IMR-90 (cell line): ENCODE measurements around the gene TSACC. TPM values are rescaled to one million over a fixed set of nuclear protein-coding genes. Genes with fewer than 3 reads are reported as not detected.

Experiments
- ATAC-seq: fragments of 200-7000 bp; cut with Tn5 transposase; 2 replicates; pipeline ENCODE4 v1.9.1; 2020; ENCODE audit warnings: low read depth, mild to moderate bottlenecking, moderate library complexity
- BruUV-seq: library from RNA; stranded (reverse); fragments of 400-500 nt; replicated peaks from 2 replicates; lab custom pipeline; 2021; lab: Mats Ljungman, UMichigan
- CTCF ChIA-PET: fragments of 300-600 bp; formaldehyde crosslinking; extraction: SDS; loops from one replicate; lab custom pipeline; 2021; ENCODE audit warnings: antibody characterized with exemption; lab: Yijun Ruan, JAX
- POLR2A ChIA-PET: fragments of 300-600 bp; sonication (Branson Sonifier 250); formaldehyde crosslinking; loops from one replicate; lab custom pipeline; 2022; ENCODE audit warnings: antibody characterized with exemption; ENCODE audit not compliant: unreplicated experiment; lab: Charles Lee
- DNase-seq: peaks from one replicate; pipeline ENCODE4 v3.0.0; 2013
- H2AFZ ChIP-seq: replicated peaks from 2 replicates; pipeline ENCODE3; 2013; ENCODE audit warnings: low read length, mild to moderate bottlenecking; ENCODE audit not compliant: poor library complexity
- H2AK5ac ChIP-seq: 2 replicates; pipeline ENCODE4 v1.6.1; 2013; ENCODE audit warnings: low read depth, low read length, inconsistent platforms
- H2AK9ac ChIP-seq: replicated peaks from 2 replicates; pipeline ENCODE3; 2013; ENCODE audit warnings: mild to moderate bottlenecking, low read depth, low read length, moderate library complexity; ENCODE audit not compliant: poor library complexity
- H2BK120ac ChIP-seq: 2 replicates; pipeline ENCODE4 v1.6.1; 2013; ENCODE audit warnings: low read depth, low read length, inconsistent platforms
- H2BK15ac ChIP-seq: 3 replicates; pipeline ENCODE4 v1.6.1; 2013; ENCODE audit warnings: low read depth, low read length, inconsistent platforms
- H2BK20ac ChIP-seq: 2 replicates; pipeline ENCODE4 v1.6.1; 2013; ENCODE audit warnings: low read depth, mild to moderate bottlenecking, inconsistent platforms, low read length, moderate library complexity
- H2BK5ac ChIP-seq: 2 replicates; pipeline ENCODE4 v1.6.1; 2013; ENCODE audit warnings: mild to moderate bottlenecking, low read depth, low read length, inconsistent platforms; ENCODE audit not compliant: poor library complexity, severe bottlenecking
- H3K14ac ChIP-seq: replicated peaks from 2 replicates; pipeline ENCODE4 v1.6.1; 2013; ENCODE audit warnings: low read depth, low read length, inconsistent platforms
- H3K18ac ChIP-seq: 2 replicates; pipeline ENCODE4 v1.6.1; 2013; ENCODE audit warnings: low read depth, low read length, control low read depth
- H3K23ac ChIP-seq: 2 replicates; pipeline ENCODE4 v1.6.1; 2013; ENCODE audit warnings: low read depth, low read length, inconsistent platforms
- H3K27ac ChIP-seq: 2 replicates; pipeline ENCODE4 v1.5.1; 2013; ENCODE audit warnings: mild to moderate bottlenecking, control low read depth, low read length; ENCODE audit not compliant: insufficient read depth
- H3K27me3 ChIP-seq: 2 replicates; pipeline ENCODE4 v1.6.1; 2013; ENCODE audit warnings: low read length; ENCODE audit not compliant: control insufficient read depth, insufficient read depth
- H3K36me3 ChIP-seq: 2 replicates; pipeline ENCODE4 v1.6.1; 2013; ENCODE audit warnings: low read length, mixed read lengths; ENCODE audit not compliant: control insufficient read depth, insufficient read depth
- H3K4ac ChIP-seq: 2 replicates; pipeline ENCODE4 v1.6.1; 2013; ENCODE audit warnings: low read depth, low read length, inconsistent platforms
- H3K4me1 ChIP-seq: 2 replicates; pipeline ENCODE4 v1.6.1; 2013; ENCODE audit warnings: low read length, mixed read lengths; ENCODE audit not compliant: control insufficient read depth, insufficient read depth
- H3K4me2 ChIP-seq: 2 replicates; pipeline ENCODE4 v1.6.1; 2013; ENCODE audit warnings: low read depth, mild to moderate bottlenecking, control low read depth, low read length, moderate library complexity
- H3K4me3 ChIP-seq: 2 replicates; pipeline ENCODE4 v1.5.1; 2013; ENCODE audit warnings: low read depth, mild to moderate bottlenecking, control low read depth, low read length, moderate library complexity; ENCODE audit not compliant: insufficient read depth
- H3K56ac ChIP-seq: 2 replicates; pipeline ENCODE4 v1.6.1; 2013; ENCODE audit warnings: low read length, inconsistent platforms; ENCODE audit not compliant: insufficient read depth; ENCODE audit errors: extremely low read depth
- H3K79me1 ChIP-seq, 2 experiments: 2 replicates each; pipeline ENCODE4 v1.6.1; 2013; ENCODE audit warnings: low read length in 2 of 2, inconsistent platforms in 1 of 2, low read depth in 1 of 2
- H3K9ac ChIP-seq: 2 replicates; pipeline ENCODE4 v1.6.1; 2013; ENCODE audit warnings: low read depth, low read length, control low read depth
- H3K9me1 ChIP-seq: 2 replicates; pipeline ENCODE4 v1.6.1; 2013; ENCODE audit warnings: low read length, inconsistent platforms; ENCODE audit not compliant: insufficient read depth
- H3K9me3 ChIP-seq: 2 replicates; pipeline ENCODE4 v1.6.1; 2013; ENCODE audit warnings: low read length; ENCODE audit not compliant: control insufficient read depth, insufficient read depth
- H4K20me1 ChIP-seq: 2 replicates; pipeline ENCODE4 v1.6.1; 2013; ENCODE audit warnings: low read length, inconsistent platforms; ENCODE audit not compliant: insufficient read depth
- H4K5ac ChIP-seq: 2 replicates; pipeline ENCODE4 v1.6.1; 2013; ENCODE audit warnings: mild to moderate bottlenecking, low read depth, low read length, control low read depth
- H4K8ac ChIP-seq, 2 experiments: 2 replicates each; pipeline ENCODE4 v1.6.1; 2013; ENCODE audit warnings: low read depth in 2 of 2, low read length in 2 of 2, control low read depth in 1 of 2, inconsistent platforms in 1 of 2
- H4K91ac ChIP-seq: 2 replicates; pipeline ENCODE4 v1.6.1; 2013; ENCODE audit warnings: low read depth, low read length, inconsistent platforms; ENCODE audit not compliant: insufficient read depth
- CEBPB ChIP-seq: IDR thresholded peaks from 2 replicates; pipeline ENCODE4 v1.6.1; 2012; ENCODE audit warnings: low read depth, low read length, improper control_type of control experiment
- CHD1 ChIP-seq: IDR thresholded peaks from 2 replicates; pipeline ENCODE4 v1.6.1; 2012; ENCODE audit warnings: low read depth, low read length, improper control_type of control experiment
- FOS ChIP-seq: fragments of 150-350 bp; IDR thresholded peaks from 2 replicates; pipeline ENCODE4 v1.6.1; 2016; ENCODE audit warnings: low read depth, low read length
- MAFK ChIP-seq: IDR thresholded peaks from 2 replicates; pipeline ENCODE4 v1.6.1; 2012; ENCODE audit warnings: low read depth, low read length, improper control_type of control experiment
- MAZ ChIP-seq: IDR thresholded peaks from 2 replicates; pipeline ENCODE4 v1.6.1; 2012; ENCODE audit warnings: low read depth, mild to moderate bottlenecking, low read length, improper control_type of control experiment, moderate library complexity, borderline replicate concordance
- MXI1 ChIP-seq: IDR thresholded peaks from 2 replicates; pipeline ENCODE4 v1.6.1; 2012; ENCODE audit warnings: low read depth, mild to moderate bottlenecking, low read length, moderate library complexity, borderline replicate concordance
- NFE2L2 ChIP-seq: fragments of 150-350 bp; IDR thresholded peaks from 2 replicates; pipeline ENCODE4 v1.6.1; 2016; ENCODE audit warnings: low read depth, mild to moderate bottlenecking, low read length
- POLR2A ChIP-seq: IDR thresholded peaks from 2 replicates; pipeline ENCODE4 v1.6.1; 2012; ENCODE audit warnings: mild to moderate bottlenecking, low read depth, low read length
- RAD21 ChIP-seq: IDR thresholded peaks from 2 replicates; pipeline ENCODE4 v1.6.1; 2012; ENCODE audit warnings: low read length, improper control_type of control experiment
- RCOR1 ChIP-seq: IDR thresholded peaks from 2 replicates; pipeline ENCODE4 v1.6.1; 2012; ENCODE audit warnings: mild to moderate bottlenecking, low read length, improper control_type of control experiment; ENCODE audit not compliant: insufficient replicate concordance
- RFX5 ChIP-seq: IDR thresholded peaks from 2 replicates; pipeline ENCODE4 v1.8.0; 2012; ENCODE audit warnings: low read depth, mild to moderate bottlenecking, low read length, moderate library complexity
- SMC3 ChIP-seq: fragments of 150-350 bp; IDR thresholded peaks from 2 replicates; pipeline ENCODE4 v1.6.1; 2016; ENCODE audit warnings: low read depth, mild to moderate bottlenecking, antibody characterized with exemption, low read length, moderate library complexity
- WGBS, 2 experiments: methylation state at CpG; one replicate each; pipeline versions ENCODE4 v1.1.5 to v1.1.7; 2013; ENCODE audit warnings: missing lambda C conversion rate in 2 of 2; ENCODE audit not compliant: insufficient read length in 1 of 2; ENCODE audit errors: extremely low coverage in 2 of 2; 5-methylcytosine and 5-hydroxymethylcytosine counted together
- dilution Hi-C: fragments of 300-500 bp; cut with HindIII; formaldehyde crosslinking; loops from one replicate; pipeline ENCODE4 v1.14.3; 2018; ENCODE audit warnings: low sequenced_read_pairs; ENCODE audit not compliant: unreplicated experiment
- in situ Hi-C: fragments of 300-500 bp; cut with MboI; formaldehyde crosslinking; loops from 3 replicates; pipeline ENCODE4 v1.14.3; 2019; ENCODE audit warnings: low sequenced_read_pairs, inconsistent platforms, mixed read lengths
- intact Hi-C: fragments of 100-400 bp; cut with micrococcal nuclease; formaldehyde crosslinking; loops from 2 replicates; pipeline ENCODE4 v1.10.0; 2022
- polyA plus RNA-seq, 3 experiments: library from polyadenylated mRNA; depleted of rRNA; stranded (reverse); fragments of >200 nt; gene quantifications; 2 replicates each; pipeline ENCODE4 v1.2.3, GENCODE V29; 2012; ENCODE audit warnings: low replicate concordance in 1 of 3
- total RNA-seq: library from RNA; depleted of rRNA; stranded (reverse); fragments of >200 nt; gene quantifications from 2 replicates; pipeline ENCODE4 v1.2.3, GENCODE V29; 2012
- TF ChIP-seq, protein P1 (sequence below): conservative IDR thresholded peaks from 2 replicates; pipeline ENCODE4 v1.5.1; 2012; ENCODE audit warnings: mild to moderate bottlenecking, low read depth, low read length, improper control_type of control experiment
- TF ChIP-seq, protein P2 (sequence below): fragments of 150-350 bp; IDR thresholded peaks from 2 replicates; pipeline ENCODE4 v1.6.1; 2016; ENCODE audit warnings: low read depth, mild to moderate bottlenecking, low read length, moderate library complexity, borderline replicate concordance
- TF ChIP-seq, protein P3 (sequence below): fragments of 150-350 bp; IDR thresholded peaks from 2 replicates; pipeline ENCODE4 v1.6.1; 2017; ENCODE audit warnings: mild to moderate bottlenecking, antibody characterized with exemption, low read length, low read depth

Gene TSACC
- total and polyA plus RNA-seq, 2 of the 4 experiments (the other 2 are of a cell fraction) = 0.75 TPM; not detected in 1

DNA sequence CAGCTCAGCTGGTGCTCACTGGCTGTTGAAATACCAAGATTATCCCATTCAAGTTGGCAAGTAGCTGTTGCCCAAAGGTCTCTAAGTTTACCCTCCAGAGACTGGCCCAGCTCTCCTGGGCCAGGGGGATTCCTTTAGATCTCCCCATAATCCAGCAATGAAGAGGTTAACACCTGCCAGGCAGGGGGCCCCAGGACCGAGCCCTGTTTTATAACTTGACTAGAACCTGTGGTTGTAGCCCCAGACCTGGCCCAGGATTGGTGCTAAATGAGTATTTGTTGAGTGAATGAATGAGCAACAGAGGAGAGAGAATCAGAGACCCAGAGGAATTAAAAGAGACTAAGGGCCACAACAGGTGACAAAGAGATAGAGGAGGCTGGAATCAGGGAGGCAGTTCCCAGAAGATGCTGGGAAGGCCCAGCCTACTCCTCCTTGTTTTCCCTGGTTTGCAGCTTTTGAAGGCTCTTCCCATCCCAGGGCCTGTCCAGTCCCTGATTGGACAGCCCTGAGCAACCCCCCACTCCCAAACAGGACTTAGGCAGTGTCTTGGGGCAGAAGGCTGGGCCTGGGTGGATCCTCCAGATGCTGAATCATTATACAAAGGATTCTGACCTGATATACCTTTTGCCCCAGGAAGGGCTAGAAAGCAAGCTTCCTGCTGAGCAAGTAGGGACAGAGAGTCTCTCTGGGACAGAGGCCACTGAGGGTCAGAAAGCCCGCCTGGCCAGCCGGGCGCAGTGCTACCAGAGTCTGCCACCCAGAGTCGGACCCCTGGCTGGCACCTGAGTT, 28.2 kb downstream of the TSACC start:
- H4K5ac ChIP-seq = no peak overlapping the region
- no peak overlapping the region for H2BK20ac ChIP-seq
- H2AK5ac ChIP-seq = no peak overlapping the region
- H3K4me3 ChIP-seq = no peak overlapping the region
- BruUV-seq = no TSS peak
- no peak overlapping the region for H3K4me2 ChIP-seq
- H3K4me1 ChIP-seq = no peaks in the 10 kb centered on the region
- H3K4ac ChIP-seq = no peak overlapping the region
- WGBS, 2 experiments = no CpG with 5 or more reads among the region's 5 CpGs
- H4K20me1 ChIP-seq = no peaks in the 10 kb centered on the region
- H2BK15ac ChIP-seq = no peak overlapping the region
- ATAC-seq = no peak
- H2BK5ac ChIP-seq = no peak overlapping the region
- no peak overlapping the region for H3K23ac ChIP-seq
- ChIA-PET CTCF (no interaction called here), POLR2A (no interaction called here)
- H2BK120ac ChIP-seq = no peak overlapping the region
- intact Hi-C loops = no loop called here
- no peaks in the 10 kb centered on the region; the same call in 1 of the 2 replicates for H3K9me1 ChIP-seq
- no peak overlapping the region for H3K14ac ChIP-seq
- H3K79me1 ChIP-seq = no peaks in the 10 kb centered on the region
- DNase-seq = no peak
- in situ Hi-C loops = no loop called here
- H3K9me3 ChIP-seq = no peaks in the 10 kb centered on the region
- no peak overlapping the region for H4K91ac ChIP-seq
- dilution Hi-C loops = no loop called here
- H3K18ac ChIP-seq = no peak overlapping the region
- no peak overlapping the region for H3K27ac ChIP-seq
- no peak overlapping the region for H3K9ac ChIP-seq
- no peak overlapping the region for H2AK9ac ChIP-seq
- H3K56ac ChIP-seq = no peak overlapping the region
- peaks cover 64% of the 10 kb centered on the region for H3K27me3 ChIP-seq
- no peak overlapping the region for H2AFZ ChIP-seq
- TF ChIP-seq POLR2A = no peak
- TF ChIP-seq, protein P1, sequence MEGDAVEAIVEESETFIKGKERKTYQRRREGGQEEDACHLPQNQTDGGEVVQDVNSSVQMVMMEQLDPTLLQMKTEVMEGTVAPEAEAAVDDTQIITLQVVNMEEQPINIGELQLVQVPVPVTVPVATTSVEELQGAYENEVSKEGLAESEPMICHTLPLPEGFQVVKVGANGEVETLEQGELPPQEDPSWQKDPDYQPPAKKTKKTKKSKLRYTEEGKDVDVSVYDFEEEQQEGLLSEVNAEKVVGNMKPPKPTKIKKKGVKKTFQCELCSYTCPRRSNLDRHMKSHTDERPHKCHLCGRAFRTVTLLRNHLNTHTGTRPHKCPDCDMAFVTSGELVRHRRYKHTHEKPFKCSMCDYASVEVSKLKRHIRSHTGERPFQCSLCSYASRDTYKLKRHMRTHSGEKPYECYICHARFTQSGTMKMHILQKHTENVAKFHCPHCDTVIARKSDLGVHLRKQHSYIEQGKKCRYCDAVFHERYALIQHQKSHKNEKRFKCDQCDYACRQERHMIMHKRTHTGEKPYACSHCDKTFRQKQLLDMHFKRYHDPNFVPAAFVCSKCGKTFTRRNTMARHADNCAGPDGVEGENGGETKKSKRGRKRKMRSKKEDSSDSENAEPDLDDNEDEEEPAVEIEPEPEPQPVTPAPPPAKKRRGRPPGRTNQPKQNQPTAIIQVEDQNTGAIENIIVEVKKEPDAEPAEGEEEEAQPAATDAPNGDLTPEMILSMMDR = no peak
- TF ChIP-seq, protein P2, sequence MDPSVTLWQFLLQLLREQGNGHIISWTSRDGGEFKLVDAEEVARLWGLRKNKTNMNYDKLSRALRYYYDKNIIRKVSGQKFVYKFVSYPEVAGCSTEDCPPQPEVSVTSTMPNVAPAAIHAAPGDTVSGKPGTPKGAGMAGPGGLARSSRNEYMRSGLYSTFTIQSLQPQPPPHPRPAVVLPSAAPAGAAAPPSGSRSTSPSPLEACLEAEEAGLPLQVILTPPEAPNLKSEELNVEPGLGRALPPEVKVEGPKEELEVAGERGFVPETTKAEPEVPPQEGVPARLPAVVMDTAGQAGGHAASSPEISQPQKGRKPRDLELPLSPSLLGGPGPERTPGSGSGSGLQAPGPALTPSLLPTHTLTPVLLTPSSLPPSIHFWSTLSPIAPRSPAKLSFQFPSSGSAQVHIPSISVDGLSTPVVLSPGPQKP = no peak
- no peak for TF ChIP-seq SMC3
- TF ChIP-seq RAD21 = no peak
- no peak for TF ChIP-seq CHD1
- TF ChIP-seq, protein P3, sequence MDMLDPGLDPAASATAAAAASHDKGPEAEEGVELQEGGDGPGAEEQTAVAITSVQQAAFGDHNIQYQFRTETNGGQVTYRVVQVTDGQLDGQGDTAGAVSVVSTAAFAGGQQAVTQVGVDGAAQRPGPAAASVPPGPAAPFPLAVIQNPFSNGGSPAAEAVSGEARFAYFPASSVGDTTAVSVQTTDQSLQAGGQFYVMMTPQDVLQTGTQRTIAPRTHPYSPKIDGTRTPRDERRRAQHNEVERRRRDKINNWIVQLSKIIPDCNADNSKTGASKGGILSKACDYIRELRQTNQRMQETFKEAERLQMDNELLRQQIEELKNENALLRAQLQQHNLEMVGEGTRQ = no peak
- no peak for TF ChIP-seq RFX5
- no peak for TF ChIP-seq RCOR1
- TF ChIP-seq MAFK = no peak
- no peak for TF ChIP-seq NFE2L2
- no peak for TF ChIP-seq CEBPB
- TF ChIP-seq MAZ = no peak
- no peak for TF ChIP-seq MXI1
- no peak for TF ChIP-seq FOS
- H4K8ac ChIP-seq = no peak overlapping the region
- H3K36me3 ChIP-seq = no peaks in the 10 kb centered on the region
